Bronchial epithelial cell (primary cell): ENCODE results near the gene CYP17A1. TPM values are rescaled to one million over a fixed set of nuclear protein-coding genes. Genes with fewer than 3 reads are reported as not detected.

ENCODE experiments used
- DNase-seq: peaks from one replicate; pipeline ENCODE4 v3.0.0-alpha.2; 2010; ENCODE audit warnings: low read depth
- FAIRE-seq: peaks from 2 replicates; lab custom pipeline; 2011; peaks lifted over from hg19 to GRCh38; lab: Jason Lieb, UNC
- H3K27me3 ChIP-seq: 2 replicates; pipeline ENCODE4 v1.5.1; 2011; ENCODE audit warnings: low read length; ENCODE audit not compliant: control insufficient read depth, insufficient read depth
- H3K36me3 ChIP-seq: 2 replicates; pipeline ENCODE4 v1.5.1; 2011; ENCODE audit warnings: low read length; ENCODE audit not compliant: control insufficient read depth, insufficient read depth
- H3K4me3 ChIP-seq: 2 replicates; pipeline ENCODE4 v1.5.1; 2011; ENCODE audit warnings: mild to moderate bottlenecking, low read depth, low read length, control low read depth
- CTCF ChIP-seq: IDR thresholded peaks from 2 replicates; pipeline ENCODE4 v1.5.1; 2011; ENCODE audit warnings: mild to moderate bottlenecking, moderate library complexity, low read length, control low read depth, inconsistent platforms; ENCODE audit not compliant: insufficient read depth, severe bottlenecking
- total RNA-seq: library from RNA; depleted of rRNA; stranded (reverse); fragments of >200 nt; gene quantifications from 2 replicates; pipeline ENCODE4 v1.2.1, GENCODE V29; 2014

Gene CYP17A1
- total RNA-seq, 1 donor from 2014 or later: not detected

- no peak overlapping the region for H3K4me3 ChIP-seq
- no peaks in the 10 kb centered on the region for H3K27me3 ChIP-seq
- no peak for DNase-seq
- FAIRE-seq: no peak
- peaks cover 9% of the 10 kb centered on the region for H3K36me3 ChIP-seq
- TF ChIP-seq CTCF: no peak
These were observed 37.3 kb downstream of the CYP17A1 start for GRCh38 chr10:102799691-102800471.

- TF ChIP-seq CTCF: no peak
- H3K36me3 ChIP-seq: peaks cover 9% of the 10 kb centered on the region
- DNase-seq: no peak
- H3K4me3 ChIP-seq: no peak overlapping the region
- no peak for FAIRE-seq
- no peaks in the 10 kb centered on the region for H3K27me3 ChIP-seq
These were observed 40.6 kb downstream of the CYP17A1 start for GRCh38 chr10:102796407-102797176.

GRCh38 chr10:102795453-102796406 lies 41.5 kb downstream of the CYP17A1 start:
- no peaks in the 10 kb centered on the region for H3K27me3 ChIP-seq
- peaks cover 9% of the 10 kb centered on the region for H3K36me3 ChIP-seq
- no peak for TF ChIP-seq CTCF
- no peak for DNase-seq
- H3K4me3 ChIP-seq: no peak overlapping the region
- FAIRE-seq: no peak

- no peaks in the 10 kb centered on the region for H3K27me3 ChIP-seq
- H3K36me3 ChIP-seq: no peaks in the 10 kb centered on the region
- no peak for TF ChIP-seq CTCF
- H3K4me3 ChIP-seq: no peak overlapping the region
- FAIRE-seq (no peak), DNase-seq (no peak)
These were observed 45.3 kb downstream of the CYP17A1 start for GRCh38 chr10:102791754-102792395.

- no peak for TF ChIP-seq CTCF
- H3K27me3 ChIP-seq: no peaks in the 10 kb centered on the region
- peaks cover 2% of the 10 kb centered on the region for H3K36me3 ChIP-seq
- H3K4me3 ChIP-seq: no peak overlapping the region
- FAIRE-seq (no peak), DNase-seq (no peak)
These were observed 51.4 kb downstream of the CYP17A1 start for GRCh38 chr10:102785818-102786217.
